Measurements from ENCODE around the gene LRRC4C. TPM values are rescaled to one million over a fixed set of nuclear protein-coding genes. Genes with fewer than 3 reads are reported as not detected.

LRRC4C gene
- polyA plus RNA-seq, 1 of the 3 experiments (the other 2 are of a cell fraction) = 0.16 TPM

- Histone ChIP-seq H3K79me2 (ENCODE audit: insufficient read depth) (no peaks in the 10 kb centered on the region), H3K9me2 (no peaks in the 10 kb centered on the region), H3K9me3 (no peaks in the 10 kb centered on the region), H3K4me1 (ENCODE audit: control insufficient read depth in 1 of 2, insufficient read depth in 2 of 2, low read depth in 1 of 2, low read length in 1 of 2) (no peaks in the 10 kb centered on the region), H3K4me3 (ENCODE audit: low read depth in 2 of 2, low read length in 1 of 2) (no peak overlapping the region), H4K20me1 (ENCODE audit: insufficient read depth) (no peaks in the 10 kb centered on the region), H3K4me2 (no peak overlapping the region), H3K9ac (no peak overlapping the region), H3K27me3 (ENCODE audit: insufficient read depth) (no peaks in the 10 kb centered on the region), H3K27ac (ENCODE audit: low read depth in 2 of 2, low read length in 1 of 2) (no peak overlapping the region), H2AFZ (ENCODE audit: low read depth) (no peak overlapping the region), H3F3A (replicated peaks; ENCODE audit: insufficient read depth) (no peaks in the 10 kb centered on the region), H3K36me3 (replicated peaks in 1 of 2; ENCODE audit: control insufficient read depth in 1 of 2, insufficient read depth in 2 of 2, low read length in 1 of 2) (no peaks in the 10 kb centered on the region)
- ChIA-PET POLR2A (no interaction called here), CTCF (no interaction called here)
- no peak for TF ChIP-seq FOSL2 (IDR thresholded peaks at IDR 0.05; ENCODE audit: borderline replicate concordance, low read depth)
- TF ChIP-seq, protein P1, sequence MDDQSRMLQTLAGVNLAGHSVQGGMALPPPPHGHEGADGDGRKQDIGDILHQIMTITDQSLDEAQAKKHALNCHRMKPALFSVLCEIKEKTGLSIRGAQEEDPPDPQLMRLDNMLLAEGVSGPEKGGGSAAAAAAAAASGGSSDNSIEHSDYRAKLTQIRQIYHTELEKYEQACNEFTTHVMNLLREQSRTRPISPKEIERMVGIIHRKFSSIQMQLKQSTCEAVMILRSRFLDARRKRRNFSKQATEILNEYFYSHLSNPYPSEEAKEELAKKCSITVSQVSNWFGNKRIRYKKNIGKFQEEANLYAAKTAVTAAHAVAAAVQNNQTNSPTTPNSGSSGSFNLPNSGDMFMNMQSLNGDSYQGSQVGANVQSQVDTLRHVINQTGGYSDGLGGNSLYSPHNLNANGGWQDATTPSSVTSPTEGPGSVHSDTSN (IDR thresholded peaks at IDR 0.05) = no peak
- TF ChIP-seq NFIC (IDR thresholded peaks at IDR 0.05; ENCODE audit: borderline replicate concordance) = no peak
- TF ChIP-seq SIN3A (IDR thresholded peaks at IDR 0.05; ENCODE audit: borderline replicate concordance, low read depth, low read length) = no peak
- no peak for TF ChIP-seq POLR2AphosphoS5 (IDR thresholded peaks at IDR 0.05; ENCODE audit: low read depth, low read length)
- no peak for TF ChIP-seq GABPA (IDR thresholded peaks at IDR 0.05; ENCODE audit: low read depth)
- no peak for TF ChIP-seq MXI1 (IDR thresholded peaks at IDR 0.05; ENCODE audit: low read depth, low read length)
- no peak for TF ChIP-seq JUND (IDR thresholded peaks at IDR 0.05)
- no peak for TF ChIP-seq TCF12 (IDR thresholded peaks at IDR 0.05)
- TF ChIP-seq RXRA (IDR thresholded peaks at IDR 0.05; ENCODE audit: borderline replicate concordance, low read depth) = no peak
- no peak for TF ChIP-seq MEF2A (IDR thresholded peaks at IDR 0.05; ENCODE audit: borderline replicate concordance, low read depth)
- no peak for TF ChIP-seq TEAD4 (IDR thresholded peaks at IDR 0.05; ENCODE audit: borderline replicate concordance, insufficient read depth)
- no peak for TF ChIP-seq IRF3 (IDR thresholded peaks at IDR 0.05; ENCODE audit: low read depth, low read length)
- TF ChIP-seq EZH2phosphoT487 (IDR thresholded peaks at IDR 0.05; ENCODE audit: borderline replicate concordance, low read depth) = no peak
- TF ChIP-seq CHD2 (IDR thresholded peaks at IDR 0.05; ENCODE audit: low read length, partially characterized antibody) = no peak
- TF ChIP-seq RCOR1 (IDR thresholded peaks at IDR 0.05; ENCODE audit: low read length) = no peak
- TF ChIP-seq, protein P2, sequence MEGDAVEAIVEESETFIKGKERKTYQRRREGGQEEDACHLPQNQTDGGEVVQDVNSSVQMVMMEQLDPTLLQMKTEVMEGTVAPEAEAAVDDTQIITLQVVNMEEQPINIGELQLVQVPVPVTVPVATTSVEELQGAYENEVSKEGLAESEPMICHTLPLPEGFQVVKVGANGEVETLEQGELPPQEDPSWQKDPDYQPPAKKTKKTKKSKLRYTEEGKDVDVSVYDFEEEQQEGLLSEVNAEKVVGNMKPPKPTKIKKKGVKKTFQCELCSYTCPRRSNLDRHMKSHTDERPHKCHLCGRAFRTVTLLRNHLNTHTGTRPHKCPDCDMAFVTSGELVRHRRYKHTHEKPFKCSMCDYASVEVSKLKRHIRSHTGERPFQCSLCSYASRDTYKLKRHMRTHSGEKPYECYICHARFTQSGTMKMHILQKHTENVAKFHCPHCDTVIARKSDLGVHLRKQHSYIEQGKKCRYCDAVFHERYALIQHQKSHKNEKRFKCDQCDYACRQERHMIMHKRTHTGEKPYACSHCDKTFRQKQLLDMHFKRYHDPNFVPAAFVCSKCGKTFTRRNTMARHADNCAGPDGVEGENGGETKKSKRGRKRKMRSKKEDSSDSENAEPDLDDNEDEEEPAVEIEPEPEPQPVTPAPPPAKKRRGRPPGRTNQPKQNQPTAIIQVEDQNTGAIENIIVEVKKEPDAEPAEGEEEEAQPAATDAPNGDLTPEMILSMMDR (IDR thresholded peaks at IDR 0.05) = no peak
- no peak for TF ChIP-seq FOXM1 (IDR thresholded peaks at IDR 0.05; ENCODE audit: low read depth)
- TF ChIP-seq YY1 (IDR thresholded peaks at IDR 0.05; ENCODE audit: low read depth) = no peak
- no peak for DNase-seq
- 18% methylated on average over 8 of the region's 8 CpGs for WGBS (ENCODE audit: low lambda C conversion rate)
Observed at GRCh38 chr11:41274831-41275230, 184.6 kb downstream of the LRRC4C start.

All from SK-N-SH (cell line).